AG10803 (cell line): ENCODE data around the gene C19orf67.
A peak's percentile ranks its signal among the peaks of the same experiment; 100 is the strongest.

Experiments used
- DNase-seq: peaks from one replicate; pipeline ENCODE4 v3.0.0; 2010; ENCODE audit warnings: low read depth
- H3K4me3 ChIP-seq: 2 replicates; pipeline ENCODE4 v1.5.1; 2011; ENCODE audit warnings: mild to moderate bottlenecking, low read length, control low read depth
- TF ChIP-seq, protein P1 (sequence below): conservative IDR thresholded peaks from 2 replicates; pipeline ENCODE4 v1.5.1; 2011; ENCODE audit warnings: mild to moderate bottlenecking, low read length, control low read depth, inconsistent platforms

The C19orf67 gene

GRCh38 chr19:14101003-14101545 lies 15.5 kb upstream of the C19orf67 start:
- no peak overlapping the region for H3K4me3 ChIP-seq
- TF ChIP-seq, protein P1, sequence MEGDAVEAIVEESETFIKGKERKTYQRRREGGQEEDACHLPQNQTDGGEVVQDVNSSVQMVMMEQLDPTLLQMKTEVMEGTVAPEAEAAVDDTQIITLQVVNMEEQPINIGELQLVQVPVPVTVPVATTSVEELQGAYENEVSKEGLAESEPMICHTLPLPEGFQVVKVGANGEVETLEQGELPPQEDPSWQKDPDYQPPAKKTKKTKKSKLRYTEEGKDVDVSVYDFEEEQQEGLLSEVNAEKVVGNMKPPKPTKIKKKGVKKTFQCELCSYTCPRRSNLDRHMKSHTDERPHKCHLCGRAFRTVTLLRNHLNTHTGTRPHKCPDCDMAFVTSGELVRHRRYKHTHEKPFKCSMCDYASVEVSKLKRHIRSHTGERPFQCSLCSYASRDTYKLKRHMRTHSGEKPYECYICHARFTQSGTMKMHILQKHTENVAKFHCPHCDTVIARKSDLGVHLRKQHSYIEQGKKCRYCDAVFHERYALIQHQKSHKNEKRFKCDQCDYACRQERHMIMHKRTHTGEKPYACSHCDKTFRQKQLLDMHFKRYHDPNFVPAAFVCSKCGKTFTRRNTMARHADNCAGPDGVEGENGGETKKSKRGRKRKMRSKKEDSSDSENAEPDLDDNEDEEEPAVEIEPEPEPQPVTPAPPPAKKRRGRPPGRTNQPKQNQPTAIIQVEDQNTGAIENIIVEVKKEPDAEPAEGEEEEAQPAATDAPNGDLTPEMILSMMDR: no peak
- DNase-seq: no peak

- DNase-seq: no peak
- TF ChIP-seq, protein P1: no peak
- H3K4me3 ChIP-seq: no peak overlapping the region
These were observed 12.1 kb upstream of the C19orf67 start for GRCh38 chr19:14097532-14098151.

- no peak for DNase-seq
- no peak overlapping the region for H3K4me3 ChIP-seq
- TF ChIP-seq, protein P1: 0 out of 2 replicates have a peak, but pooled peaks have one; percentile 6
These were observed 10.8 kb upstream of the C19orf67 start for GRCh38 chr19:14096272-14096992.

DNA sequence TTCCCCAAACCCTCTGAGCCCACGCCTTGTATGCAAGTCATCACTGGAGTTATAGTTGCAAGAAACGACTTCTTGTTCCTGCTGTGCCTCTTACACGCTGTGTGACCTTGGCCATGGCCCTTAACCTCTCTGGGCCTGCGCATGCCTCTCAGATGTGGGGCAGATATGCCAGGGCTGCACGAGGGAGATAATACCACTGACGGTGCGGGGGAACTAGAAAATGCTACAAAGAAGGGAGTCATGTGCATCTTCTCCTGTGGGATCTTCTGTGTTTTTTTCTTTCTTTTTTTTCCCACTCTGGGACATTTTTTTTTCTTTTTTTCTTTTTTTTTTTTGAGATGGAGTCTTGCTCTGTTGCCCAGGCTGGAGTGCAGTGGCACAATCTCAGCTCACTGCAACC lies 9.3 kb upstream of the C19orf67 start:
- DNase-seq: no peak
- no peak overlapping the region for H3K4me3 ChIP-seq
- TF ChIP-seq, protein P1: no peak

DNA sequence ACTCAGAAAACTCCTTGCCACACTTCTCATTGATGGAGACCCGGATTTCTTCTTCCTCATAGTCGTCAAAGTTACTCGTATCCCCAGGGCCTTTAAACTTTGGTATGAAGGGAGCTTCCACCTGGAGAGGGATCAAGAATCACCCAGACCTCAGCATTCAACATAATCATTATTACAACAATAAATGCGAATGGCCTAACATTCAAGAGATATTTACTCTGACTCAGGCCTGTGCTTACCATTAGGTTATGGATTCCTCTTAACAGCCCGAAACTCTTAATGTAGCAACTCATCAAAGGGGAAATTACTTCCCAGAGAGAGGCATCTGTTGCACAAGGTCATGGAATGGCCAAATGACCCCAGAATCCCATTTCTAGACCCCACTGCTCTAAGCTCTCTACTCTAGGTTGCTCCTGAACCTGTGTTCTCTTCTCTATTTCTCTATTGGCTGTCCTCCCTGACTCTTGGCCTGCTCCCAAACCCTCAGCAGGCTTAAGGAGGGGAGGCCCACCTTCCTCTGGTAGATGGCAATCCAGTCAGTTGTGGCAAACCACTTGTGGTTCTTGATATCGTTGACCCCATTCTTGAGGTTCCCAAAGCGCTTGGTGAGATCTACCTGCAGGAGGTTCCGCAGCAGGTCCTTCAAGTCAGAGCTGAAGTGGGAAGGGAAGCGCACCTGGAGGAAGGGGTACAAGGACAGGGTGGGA lies 7.7 kb upstream of the C19orf67 start:
- no peak overlapping the region for H3K4me3 ChIP-seq
- TF ChIP-seq, protein P1: no peak
- DNase-seq: no peak

GRCh38 chr19:14091813-14092462 lies 6.4 kb upstream of the C19orf67 start:
- peak overlapping the region; percentile 83 for H3K4me3 ChIP-seq
- DNase-seq: no peak
- TF ChIP-seq, protein P1: no peak
